Stomach (tissue), 9 donors: ENCODE data around the gene GTSF1L. TPM values are rescaled to one million over a fixed set of nuclear protein-coding genes. Genes with fewer than 3 reads are reported as not detected.
"Not testable (repeated sequence)": the region's sequence is repeated elsewhere in the genome, so short reads cannot be mapped to it uniquely, and the experiment has no call there.

ENCODE experiments used
- DNase-seq, 2 donors: peaks; one replicate each; pipeline versions ENCODE4 v3.0.0 to v3.0.0-alpha.2; 2013 to 2019
- H3K27ac ChIP-seq, 5 donors: fragments of 200-600 bp in 4 of 5; sonication (generic) in 4 of 5; one replicate each; pipeline ENCODE4 v1.5.1; 2013 to 2019; ENCODE audit warnings: mild to moderate bottlenecking in 1 of 5, moderate library complexity in 1 of 5
- H3K27me3 ChIP-seq, 3 donors: fragments of 200-600 bp; sonication (generic); one replicate each; pipeline ENCODE4 v1.5.1; 2017 to 2019; ENCODE audit warnings: mixed run types in 1 of 3
- H3K36me3 ChIP-seq, 4 donors: fragments of 200-600 bp; sonication (generic); 1 replicate in 3 of 4; 2 replicates in 1 of 4; pipeline ENCODE4 v1.5.1; 2016 to 2019
- H3K4me1 ChIP-seq, 4 donors: fragments of 200-600 bp; sonication (generic); one replicate each; pipeline ENCODE4 v1.5.1; 2016 to 2019
- H3K4me3 ChIP-seq, 4 donors: fragments of 200-600 bp; sonication (generic) in 3 of 4; one replicate each; pipeline ENCODE4 v1.5.1; 2016 to 2019; ENCODE audit warnings: mild to moderate bottlenecking in 1 of 4
- H3K9me3 ChIP-seq, 4 donors: fragments of 200-600 bp; sonication (generic); one replicate each; pipeline ENCODE4 v1.5.1; 2016 to 2019
- EP300 ChIP-seq: sonication (generic); formaldehyde crosslinking; IDR thresholded peaks from one replicate; pipeline ENCODE4 v1.6.1; 2017; ENCODE audit warnings: antibody characterized with exemption
- POLR2A ChIP-seq, 4 donors: fragments of 450-650 bp; IDR thresholded peaks; one replicate each; pipeline ENCODE4 v1.6.1; 2016; ENCODE audit warnings: antibody characterized with exemption in 4 of 4, control low read depth in 2 of 4, mild to moderate bottlenecking in 1 of 4, moderate library complexity in 1 of 4
- POLR2AphosphoS5 ChIP-seq, 3 donors: sonication (generic); formaldehyde crosslinking; IDR thresholded peaks; one replicate each; pipeline ENCODE4 v1.6.1; 2016; ENCODE audit warnings: antibody characterized with exemption in 3 of 3
- WGBS, 5 donors: extraction: QIAGEN DNeasy Blood & Tissue Kit in 3 of 5; methylation state at CpG; one replicate each; pipeline versions ENCODE4 v1.1.5 to v1.1.7; 2013 to 2018; 5-methylcytosine and 5-hydroxymethylcytosine counted together
- intact Hi-C: fragments of 100-400 bp; cut with DNase I; formaldehyde crosslinking; loops from one replicate; pipeline ENCODE4 v1.15.1; 2023; ENCODE audit warnings: low total_unique reads
- polyA plus RNA-seq, 3 donors: library from polyadenylated mRNA; stranded (reverse); fragments of 200-250 nt; gene quantifications; one replicate each; pipeline ENCODE4 v1.2.3, GENCODE V29; 2013
- total RNA-seq, 5 donors: library from RNA; depleted of rRNA; stranded (reverse); fragments of >200 nt; gene quantifications; one replicate each; pipeline versions ENCODE4 v1.1.0 to v1.2.3, GENCODE V29; 2014 to 2016
- TF ChIP-seq, protein P1 (sequence below), 7 experiments: fragments of 450-650 bp in 4 of 7; fragments of 200-600 bp in 3 of 7; sonication (generic) in 3 of 7; IDR thresholded peaks; one replicate each; pipeline ENCODE4 v1.5.1; 2016 to 2019; ENCODE audit warnings: antibody characterized with exemption in 7 of 7, control low read depth in 2 of 7, mild to moderate bottlenecking in 1 of 7
- donor health status: healthy with polysubstance abuse.
- donor health status: Bipolar disorder and iron deficiency.
- donor health status: healthy.

GTSF1L gene
- total and polyA plus RNA-seq, 8 donors, result not detected

DNA sequence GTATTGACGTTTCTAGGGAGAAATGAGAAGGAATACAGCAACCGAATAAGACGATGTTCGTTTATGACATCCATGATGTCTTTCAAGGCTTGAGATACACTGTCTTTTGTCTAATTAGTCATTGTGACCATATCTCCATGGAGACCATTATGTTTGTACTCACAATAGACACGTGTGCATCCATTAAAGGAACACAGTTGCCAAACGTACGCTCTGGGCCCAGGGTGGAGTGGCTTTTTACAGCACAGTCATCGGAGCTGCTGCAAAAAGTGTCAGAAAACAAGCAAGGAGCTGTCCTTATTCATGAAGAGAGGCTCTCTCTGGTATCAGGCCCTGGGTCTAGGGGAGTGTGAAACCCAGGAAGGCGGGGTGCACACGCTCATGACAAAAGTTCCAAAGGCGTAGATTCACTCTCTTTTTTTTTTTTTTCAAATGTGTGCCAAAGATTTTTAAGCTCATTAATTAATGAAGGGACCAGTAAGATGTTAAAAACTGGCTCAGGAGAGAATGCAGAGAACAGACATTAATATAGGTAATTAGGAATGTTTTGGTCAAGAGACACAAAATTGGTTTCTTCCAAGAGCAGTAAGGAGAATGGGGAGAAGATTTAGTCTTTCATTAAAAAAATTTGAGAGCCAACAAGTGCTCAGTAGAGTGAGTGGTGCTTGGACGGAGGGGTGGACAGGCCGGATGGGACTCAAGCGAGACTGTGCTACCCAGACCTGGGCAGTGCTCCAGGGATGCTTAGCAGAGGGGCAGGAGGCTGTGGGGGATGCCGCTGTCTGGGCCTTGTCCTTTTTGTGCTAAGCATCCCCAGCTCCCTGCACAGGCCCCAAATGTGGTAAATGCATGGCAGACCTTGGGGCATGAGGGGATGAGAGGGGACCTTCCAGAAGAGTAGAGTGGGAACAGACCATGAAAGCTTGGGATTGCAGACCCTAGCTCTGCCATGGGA is 34.9 kb upstream of the GTSF1L start:
- no peak overlapping the region for H3K4me3 ChIP-seq
- 70 to 75% (median 71%) methylated on average over 15 of the region's 15 CpGs for WGBS, 5 donors
- H3K9me3 ChIP-seq, result no peaks in the 10 kb centered on the region
- H3K4me1 ChIP-seq, result peaks cover 0 to 2% (median 0%) of the 10 kb centered on the region in 4 donors
- intact Hi-C loops, result no loop called here
- H3K27ac ChIP-seq, result no peak overlapping the region
- DNase-seq, result peak in 1 of 2 donors; percentile 17
- H3K36me3 ChIP-seq, result no peaks in the 10 kb centered on the region
- TF ChIP-seq POLR2AphosphoS5 (IDR thresholded peaks at IDR 0.05) (no peak), POLR2A (IDR thresholded peaks at IDR 0.05) (no peak), EP300 (no peak)
- TF ChIP-seq, protein P1, sequence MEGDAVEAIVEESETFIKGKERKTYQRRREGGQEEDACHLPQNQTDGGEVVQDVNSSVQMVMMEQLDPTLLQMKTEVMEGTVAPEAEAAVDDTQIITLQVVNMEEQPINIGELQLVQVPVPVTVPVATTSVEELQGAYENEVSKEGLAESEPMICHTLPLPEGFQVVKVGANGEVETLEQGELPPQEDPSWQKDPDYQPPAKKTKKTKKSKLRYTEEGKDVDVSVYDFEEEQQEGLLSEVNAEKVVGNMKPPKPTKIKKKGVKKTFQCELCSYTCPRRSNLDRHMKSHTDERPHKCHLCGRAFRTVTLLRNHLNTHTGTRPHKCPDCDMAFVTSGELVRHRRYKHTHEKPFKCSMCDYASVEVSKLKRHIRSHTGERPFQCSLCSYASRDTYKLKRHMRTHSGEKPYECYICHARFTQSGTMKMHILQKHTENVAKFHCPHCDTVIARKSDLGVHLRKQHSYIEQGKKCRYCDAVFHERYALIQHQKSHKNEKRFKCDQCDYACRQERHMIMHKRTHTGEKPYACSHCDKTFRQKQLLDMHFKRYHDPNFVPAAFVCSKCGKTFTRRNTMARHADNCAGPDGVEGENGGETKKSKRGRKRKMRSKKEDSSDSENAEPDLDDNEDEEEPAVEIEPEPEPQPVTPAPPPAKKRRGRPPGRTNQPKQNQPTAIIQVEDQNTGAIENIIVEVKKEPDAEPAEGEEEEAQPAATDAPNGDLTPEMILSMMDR (IDR thresholded peaks at IDR 0.05), result no peak
- H3K27me3 ChIP-seq, result peaks cover 0 to 44% (median 7%) of the 10 kb centered on the region in 3 donors

DNA sequence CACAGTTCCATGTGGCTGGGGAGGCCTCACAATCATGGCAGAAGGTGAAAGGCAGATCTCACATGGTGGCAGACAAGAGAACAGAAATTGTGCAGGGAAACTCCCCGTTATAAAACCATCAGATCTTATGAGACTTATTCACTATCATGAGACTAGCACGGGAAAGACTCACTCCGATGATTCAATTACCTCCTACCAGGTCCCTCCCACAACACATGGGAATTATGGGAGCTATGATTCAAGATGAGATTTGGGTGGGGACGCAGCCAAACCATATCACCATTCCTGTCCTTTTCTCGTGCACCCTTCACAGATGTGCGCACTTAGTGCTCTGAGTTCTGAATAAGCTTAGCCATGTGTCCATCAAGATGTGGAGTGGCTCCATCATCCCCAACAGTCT is 31.1 kb upstream of the GTSF1L start:
- H3K4me3 ChIP-seq, H3K4me1 ChIP-seq, DNase-seq, H3K9me3 ChIP-seq, H3K27ac ChIP-seq, intact Hi-C loops, H3K36me3 ChIP-seq: not testable (repeated sequence)
- H3K27me3 ChIP-seq, result peaks cover 0 to 16% (median 0%) of the 10 kb centered on the region in 3 donors
- WGBS, 5 donors, result 80 to 89% (median 85%) methylated on average over 6 of the region's 6 CpGs

DNA sequence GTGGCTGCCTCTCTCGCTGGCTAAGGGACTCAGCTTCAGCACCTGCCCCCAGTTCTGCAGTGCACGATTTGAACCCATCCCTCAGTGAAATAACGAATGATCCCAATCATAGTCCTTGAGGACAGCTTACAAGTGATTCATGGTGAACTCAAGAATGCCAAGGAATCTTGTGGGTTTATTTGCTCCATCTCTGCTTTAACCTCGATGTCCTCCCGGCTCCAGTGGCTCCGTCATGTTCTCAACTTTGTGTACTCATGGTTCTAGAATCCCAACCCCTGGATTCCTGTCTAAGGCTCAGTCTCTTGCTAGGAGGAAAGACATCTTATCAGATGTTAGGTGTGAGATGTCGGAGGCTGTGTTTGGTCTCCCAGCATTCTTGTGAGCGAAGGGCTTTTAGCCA is 29.0 kb upstream of the GTSF1L start:
- DNase-seq, result no peak
- WGBS, 5 donors, result 81 to 88% (median 84%) methylated on average over 8 of the region's 8 CpGs

DNA sequence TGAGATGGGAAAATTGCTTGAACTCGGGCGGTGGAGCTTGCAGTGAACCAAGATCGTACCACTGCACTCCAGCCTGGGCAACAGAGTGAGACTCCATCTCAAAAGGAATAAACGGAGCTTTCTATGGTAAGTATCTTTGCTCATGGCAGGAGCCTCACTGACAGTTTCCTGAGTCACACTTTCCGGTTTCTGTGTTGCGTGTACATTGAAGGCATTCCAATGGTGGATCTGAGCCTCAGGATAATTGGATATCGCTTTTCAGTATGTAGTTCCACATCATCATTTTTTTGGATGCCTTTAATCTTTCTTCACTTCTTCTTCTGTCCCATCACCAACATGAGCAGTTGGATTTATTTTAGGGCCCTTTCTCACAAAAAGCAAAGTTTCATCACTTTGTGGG is 28.6 kb upstream of the GTSF1L start:
- no peak for DNase-seq
- TF ChIP-seq POLR2AphosphoS5 (IDR thresholded peaks at IDR 0.05) (no peak), EP300 (no peak), POLR2A (IDR thresholded peaks at IDR 0.05) (no peak)
- TF ChIP-seq, protein P1 (IDR thresholded peaks at IDR 0.05), result no peak
- 90 to 91% (median 91%) methylated on average over 7 of the region's 7 CpGs for WGBS, 5 donors
- Histone ChIP-seq H3K4me3 (no peak overlapping the region), H3K27me3 (peaks cover 0 to 14% (median 0%) of the 10 kb centered on the region in 3 donors), H3K27ac (no peak overlapping the region), H3K4me1 (peaks cover 0 to 19% (median 2%) of the 10 kb centered on the region in 4 donors), H3K9me3 (no peaks in the 10 kb centered on the region), H3K36me3 (no peaks in the 10 kb centered on the region)
- intact Hi-C loops, result no loop called here

More for the DNA sequence above, 29.0 kb upstream of the GTSF1L start:
- no peak overlapping the region for H3K4me3 ChIP-seq
- H3K27me3 ChIP-seq, result peaks cover 0 to 16% (median 0%) of the 10 kb centered on the region in 3 donors
- intact Hi-C loops, result no loop called here
- no peaks in the 10 kb centered on the region for H3K9me3 ChIP-seq
- no peaks in the 10 kb centered on the region for H3K36me3 ChIP-seq
- peaks cover 0 to 18% (median 2%) of the 10 kb centered on the region in 4 donors for H3K4me1 ChIP-seq
- TF ChIP-seq, protein P1 (IDR thresholded peaks at IDR 0.05), result no peak
- TF ChIP-seq POLR2A (IDR thresholded peaks at IDR 0.05), result no peak
- TF ChIP-seq POLR2AphosphoS5 (IDR thresholded peaks at IDR 0.05), result no peak
- no peak for TF ChIP-seq EP300
- no peak overlapping the region for H3K27ac ChIP-seq
